HG02840 (cell line): ENCODE measurements around the gene PEF1.

Experiments used
- ATAC-seq: cut with Tn5 transposase; IDR thresholded peaks from one replicate; pipeline ENCODE4 v1.9.1; 2021; ENCODE audit warnings: mild to moderate bottlenecking, moderate library complexity, moderate number of reproducible peaks; ENCODE audit not compliant: unreplicated experiment, low FRiP score

PEF1 gene

DNA sequence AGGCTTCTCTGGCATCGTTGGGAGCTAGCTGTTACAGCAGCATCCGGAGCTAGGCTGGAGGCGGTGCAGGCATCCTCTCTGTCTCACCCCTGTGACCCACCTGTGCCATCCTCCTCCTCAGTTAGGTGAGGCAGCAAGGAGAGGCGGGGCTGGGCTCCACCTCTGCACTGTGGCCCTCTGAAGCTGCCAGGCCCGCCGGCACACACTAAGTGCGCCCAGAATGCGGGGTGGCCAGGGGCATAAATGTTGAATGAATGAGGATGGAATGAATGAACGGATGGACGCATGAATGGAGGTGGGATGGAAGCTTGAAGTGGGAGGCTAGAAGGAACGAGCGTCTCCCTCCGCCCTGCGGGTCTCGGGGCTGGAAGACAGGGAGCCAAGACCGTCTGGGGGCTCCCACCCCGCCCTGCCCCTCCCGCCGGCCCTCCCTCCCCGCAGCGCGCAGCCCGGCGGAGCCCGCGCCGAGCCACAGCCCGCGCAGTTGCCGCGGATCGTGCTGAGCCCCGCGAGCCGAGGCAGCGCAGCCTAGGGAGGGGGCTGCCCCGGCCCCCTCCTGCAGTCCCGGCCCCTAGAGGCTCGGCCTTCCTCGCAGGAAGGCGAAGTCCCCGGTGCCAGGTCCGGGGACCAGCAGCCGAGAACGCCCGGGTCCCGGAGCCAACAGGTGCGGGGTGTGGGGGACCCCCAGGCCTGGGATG lies 27.3 kb downstream of the PEF1 start, which contains the start of gene HCRTR1:
HCRTR1 (plus strand) TSS at position 472 of the 698 bp plus-strand sequence. CDS start 1,504 bp downstream, outside the sequence.
- ATAC-seq, result no peak

DNA sequence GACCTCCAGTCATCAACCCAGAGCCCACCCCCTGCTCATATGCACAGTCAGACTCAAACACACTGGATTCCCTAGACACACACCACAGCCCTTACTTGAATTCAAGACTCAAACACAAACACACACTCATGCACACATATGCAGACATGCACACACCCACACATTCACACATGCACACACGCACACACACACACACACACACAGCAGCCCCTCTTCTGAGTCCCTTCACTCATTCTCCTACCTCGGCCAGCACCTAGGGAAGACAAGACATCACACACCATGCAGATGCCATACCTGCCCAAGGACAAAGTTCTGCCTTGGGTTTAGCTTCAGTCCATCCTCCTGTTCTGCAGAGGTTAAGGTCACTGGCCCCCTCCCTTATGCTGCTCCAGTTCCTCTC lies 28.7 kb downstream of the PEF1 start:
- no peak for ATAC-seq

DNA sequence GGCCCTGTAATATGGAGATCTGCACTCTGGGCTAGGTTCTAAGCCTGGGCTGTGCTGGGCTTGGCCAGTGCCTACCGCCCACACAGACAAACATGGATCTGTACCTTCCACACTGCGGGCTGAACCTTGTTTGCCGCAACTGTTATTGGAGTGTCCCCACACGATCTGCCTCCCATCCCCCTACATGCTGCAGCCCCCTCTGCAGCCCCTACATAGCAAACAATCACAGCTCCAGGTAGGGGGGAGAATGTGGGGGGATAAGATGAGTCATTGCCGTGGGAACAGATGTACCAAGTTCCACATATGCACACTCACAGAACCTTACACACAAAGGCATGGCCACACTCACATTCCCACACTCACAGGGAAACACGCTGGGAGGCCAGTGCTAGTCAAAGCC lies 29.3 kb downstream of the PEF1 start:
- no peak for ATAC-seq

DNA sequence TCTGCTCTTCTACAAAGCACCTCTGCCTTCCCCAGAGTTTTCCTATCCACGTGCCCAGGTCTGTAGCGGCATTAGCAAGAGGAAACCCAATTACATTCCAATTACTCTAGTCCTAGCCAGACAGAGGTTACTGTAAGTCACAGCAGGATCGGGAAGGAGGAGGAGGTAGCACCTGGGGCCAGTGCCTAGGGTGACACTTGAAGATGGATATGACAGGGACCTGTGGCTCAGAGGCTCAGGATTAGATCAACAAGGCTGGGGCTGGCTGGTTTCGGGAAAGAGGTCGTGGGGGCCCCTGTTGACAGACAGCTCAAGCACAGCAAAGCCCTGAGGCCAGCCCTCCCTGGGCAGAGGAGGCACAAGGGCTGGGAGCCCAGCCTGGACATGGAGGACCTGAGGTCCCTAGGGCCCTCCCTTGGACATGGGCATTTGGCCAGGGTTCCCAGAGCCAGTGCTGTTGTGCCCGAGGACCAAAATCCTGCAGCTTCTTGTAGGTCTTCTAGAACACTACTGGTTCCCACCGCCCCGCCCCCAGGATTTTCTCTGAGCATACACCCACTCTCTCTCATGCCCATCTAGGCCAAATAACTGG lies 30.2 kb downstream of the PEF1 start:
- no peak for ATAC-seq

DNA sequence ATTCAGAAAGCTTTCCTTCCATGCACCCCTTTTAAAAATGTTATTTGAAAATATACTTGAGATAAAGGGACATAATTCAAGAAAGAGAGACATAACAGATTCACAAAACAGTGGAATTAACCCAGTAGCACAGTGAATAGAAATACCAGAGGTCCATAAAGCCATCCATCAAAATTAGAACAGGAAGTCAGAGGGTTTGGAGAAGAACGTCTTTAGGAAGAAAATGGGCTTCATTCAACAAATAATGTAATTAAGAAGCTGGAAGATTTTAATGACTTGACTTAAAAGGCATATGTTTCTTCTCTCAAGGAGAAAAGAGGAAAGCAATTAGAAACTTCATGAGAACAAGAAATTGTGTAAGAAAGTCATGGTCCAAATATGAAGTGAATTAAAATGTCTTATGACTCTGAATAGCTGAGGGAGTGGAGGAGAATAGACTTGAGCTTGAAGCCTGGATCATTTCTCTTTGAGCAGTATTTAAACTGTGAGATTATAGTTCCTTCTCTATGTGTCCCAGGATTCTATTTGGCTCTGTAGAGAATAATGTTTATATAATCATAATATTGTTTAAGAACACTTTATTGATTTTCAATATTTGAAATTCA lies 35.1 kb downstream of the PEF1 start:
- no peak for ATAC-seq

DNA sequence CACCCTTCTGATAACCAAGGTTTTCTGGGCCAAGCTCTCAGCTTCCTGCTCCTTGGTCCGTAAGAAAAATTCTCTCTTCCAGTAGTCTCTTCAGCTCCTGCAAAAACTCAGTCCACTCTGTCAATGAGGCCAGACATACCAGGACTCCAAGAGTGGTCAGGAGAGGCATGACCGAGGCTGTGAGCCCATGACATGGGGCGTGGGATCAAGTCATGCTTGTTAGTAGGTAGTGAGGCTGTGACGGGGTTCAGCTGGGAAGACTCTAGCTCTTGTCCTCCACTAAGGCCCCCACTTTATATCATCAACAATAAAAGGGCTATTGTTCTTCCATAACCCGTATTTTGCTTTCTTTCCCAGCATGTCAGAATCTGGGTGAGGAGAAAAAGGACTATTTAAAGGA lies 37.3 kb downstream of the PEF1 start:
- no peak for ATAC-seq

DNA sequence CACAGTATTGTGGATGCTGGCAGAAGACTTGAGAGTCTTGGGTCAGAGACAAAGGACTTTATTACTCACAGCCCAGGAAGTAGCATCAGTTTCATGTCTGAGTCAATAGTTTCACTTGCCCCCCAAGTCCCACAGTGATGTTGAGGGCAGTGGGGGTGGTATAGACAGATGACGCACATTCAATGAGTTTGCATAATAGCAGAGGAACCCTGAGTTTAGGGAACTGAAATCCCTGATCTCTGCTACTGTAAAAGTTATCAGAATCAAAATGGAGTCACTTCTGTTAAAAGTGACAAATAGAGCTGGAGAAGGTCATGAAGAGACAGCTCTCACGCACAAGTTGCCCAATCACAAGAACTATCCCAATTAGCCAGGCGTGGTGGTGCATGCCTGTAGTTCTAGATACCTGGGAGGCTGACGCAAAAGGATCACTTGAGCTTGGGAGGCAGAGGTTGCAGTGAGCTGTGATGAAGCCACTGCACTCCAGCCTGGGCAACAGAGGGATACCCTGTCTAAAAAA lies 38.7 kb downstream of the PEF1 start:
- peak; percentile 95 for ATAC-seq

DNA sequence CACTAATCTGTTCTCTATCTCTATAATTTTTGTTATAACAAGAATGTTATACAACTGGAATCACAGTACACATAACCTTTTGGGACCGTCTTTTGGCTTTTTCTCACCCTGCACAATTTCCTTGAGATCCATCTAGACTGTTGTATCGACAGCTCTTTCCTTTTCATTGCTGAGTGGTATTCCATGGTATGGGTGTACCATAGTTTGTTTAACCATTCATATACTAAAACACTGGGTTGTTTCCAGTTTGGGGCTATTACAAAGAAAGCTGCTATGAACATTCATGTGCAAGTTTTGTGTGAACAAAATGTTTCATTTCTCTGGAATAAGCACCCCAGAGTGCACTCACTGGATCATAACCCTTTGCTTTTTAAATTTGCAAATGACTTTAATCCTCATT lies 42.6 kb downstream of the PEF1 start:
- ATAC-seq, result no peak

DNA sequence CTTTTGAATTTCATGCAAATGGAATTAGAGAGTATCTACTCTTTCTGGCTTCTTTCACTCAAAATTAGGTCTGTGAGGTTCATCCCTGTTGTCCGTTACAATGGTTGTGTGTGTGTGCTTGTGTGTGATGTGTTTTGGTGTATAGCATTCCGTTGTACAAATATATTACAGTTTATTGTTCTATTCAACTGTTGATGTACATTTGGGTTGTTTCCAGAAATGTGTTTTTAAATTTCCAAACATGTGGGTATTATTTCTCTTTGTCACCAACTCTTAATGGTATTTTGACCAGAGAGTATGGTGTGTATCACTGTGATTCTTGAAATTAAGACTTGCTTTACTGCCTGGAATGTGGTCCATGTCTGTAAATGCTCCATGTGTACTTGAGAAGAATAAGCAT lies 44.0 kb downstream of the PEF1 start:
- ATAC-seq, result no peak

DNA sequence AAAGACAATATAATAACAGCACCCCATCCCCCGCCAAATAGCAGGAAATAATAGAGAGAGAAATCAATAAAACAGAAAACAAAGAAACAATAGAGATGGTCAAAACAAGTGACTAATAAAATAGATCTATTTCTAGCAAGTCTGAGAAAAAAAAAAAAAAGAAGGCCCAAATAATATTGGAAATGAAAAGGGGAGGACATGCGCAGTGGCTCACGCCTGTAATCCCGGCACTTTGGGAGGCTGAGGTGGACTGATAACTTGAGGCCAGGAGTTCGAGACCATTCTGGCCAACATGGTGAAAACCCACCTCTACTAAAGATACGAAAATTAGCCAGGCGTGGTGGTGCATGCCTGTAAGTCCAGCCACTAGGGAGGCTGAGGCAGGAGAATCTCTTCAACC lies 45.7 kb downstream of the PEF1 start:
- ATAC-seq, result no peak

DNA sequence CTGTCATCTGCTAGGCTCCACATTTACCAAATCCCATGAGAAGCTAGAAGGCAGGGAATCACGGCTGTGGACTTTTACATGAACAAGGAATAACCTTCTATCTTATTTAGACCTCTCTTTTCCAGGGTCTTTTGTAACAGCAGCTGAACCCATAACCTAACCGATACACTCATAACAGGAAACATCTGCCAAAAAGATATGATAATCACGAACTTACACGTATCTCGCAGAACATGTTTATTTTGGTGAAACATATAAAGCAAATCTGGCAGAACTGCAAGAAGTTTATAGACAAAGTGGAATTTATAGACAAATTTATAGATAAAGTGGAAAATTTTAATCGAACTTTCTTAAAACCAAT lies 48.0 kb downstream of the PEF1 start:
- ATAC-seq, result no peak

DNA sequence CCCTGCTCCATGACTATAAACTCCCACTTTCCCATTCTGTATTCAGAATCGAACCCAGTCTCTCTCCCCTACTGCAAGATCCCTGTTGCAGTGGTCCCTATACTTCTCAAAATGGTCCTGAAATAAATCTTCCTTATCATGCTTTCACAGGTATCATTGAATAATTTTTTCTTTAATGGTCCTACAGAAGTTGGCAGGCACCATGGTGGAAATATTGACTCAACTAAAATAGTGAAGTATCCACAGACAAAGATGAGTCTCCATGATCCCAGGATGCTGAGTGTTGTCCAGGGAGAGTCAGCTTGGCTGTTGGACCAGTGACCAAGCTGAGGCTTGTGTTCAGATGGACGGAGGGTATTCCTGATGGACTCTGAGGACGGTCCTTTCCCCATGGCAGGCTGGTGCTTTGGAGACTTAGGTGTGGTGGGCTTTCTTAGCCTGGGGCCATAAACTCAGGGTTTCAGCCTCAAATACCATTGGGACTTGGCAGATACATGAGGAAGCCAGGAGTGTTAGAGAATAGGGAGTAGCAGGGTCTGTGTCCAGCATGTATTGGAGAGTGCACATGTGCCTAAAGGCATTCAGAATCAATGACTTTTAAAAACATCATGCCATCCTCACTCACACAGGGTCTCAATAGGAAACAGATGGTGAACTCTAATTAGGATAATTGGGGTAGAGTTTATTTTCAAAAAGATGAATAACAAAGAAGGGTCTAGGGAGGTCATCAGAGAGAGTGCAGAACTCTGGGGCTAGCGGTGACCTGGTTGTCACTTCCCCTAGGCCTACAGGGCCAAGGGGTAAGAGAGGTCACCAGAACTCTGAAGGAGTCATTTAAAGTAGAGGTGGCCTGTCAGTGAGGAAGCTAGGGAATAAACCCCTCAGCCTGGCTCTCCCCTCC lies 48.6 kb downstream of the PEF1 start:
- no peak for ATAC-seq

DNA sequence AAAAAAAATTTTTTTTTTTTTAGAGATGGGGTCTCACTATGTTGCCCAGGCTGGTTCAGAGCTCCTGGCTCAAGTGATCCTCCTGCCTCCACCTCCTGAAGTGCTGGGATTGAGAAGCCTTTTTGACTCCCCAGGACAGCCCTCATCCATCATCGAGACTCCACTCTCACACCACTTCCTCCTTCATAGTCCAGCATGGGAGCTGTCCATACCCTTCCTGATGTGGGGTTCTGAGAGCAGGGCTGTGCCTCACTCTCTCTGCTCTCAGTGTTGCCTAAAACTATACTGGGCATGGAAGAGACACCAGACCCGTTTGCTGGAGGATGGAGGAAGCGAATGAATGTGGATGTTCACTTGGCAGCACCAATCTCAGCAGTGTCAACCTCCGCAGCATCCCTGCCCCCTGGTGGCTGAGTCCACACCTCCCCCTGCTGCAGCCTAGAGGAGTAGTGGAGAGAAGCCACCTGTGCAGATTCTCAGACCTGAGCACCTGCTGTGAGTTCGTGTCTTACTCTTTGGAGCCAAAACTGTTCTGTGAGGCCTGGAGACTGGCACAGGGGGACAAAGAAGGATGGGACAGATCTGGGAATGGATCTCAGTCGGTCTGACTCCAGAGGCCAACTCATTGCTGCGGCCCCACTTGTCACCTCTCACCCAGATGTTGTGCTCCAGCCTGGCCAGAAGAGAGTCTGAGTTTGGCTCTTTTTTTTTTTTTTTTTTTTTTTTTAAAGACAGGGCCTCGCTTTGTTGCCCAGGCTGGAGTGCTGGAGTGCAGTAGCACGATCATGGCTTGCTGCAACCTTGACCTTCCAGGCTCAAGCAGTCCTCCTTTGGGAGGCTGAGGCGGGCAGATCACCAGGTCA lies 50.7 kb downstream of the PEF1 start:
- no peak for ATAC-seq

DNA sequence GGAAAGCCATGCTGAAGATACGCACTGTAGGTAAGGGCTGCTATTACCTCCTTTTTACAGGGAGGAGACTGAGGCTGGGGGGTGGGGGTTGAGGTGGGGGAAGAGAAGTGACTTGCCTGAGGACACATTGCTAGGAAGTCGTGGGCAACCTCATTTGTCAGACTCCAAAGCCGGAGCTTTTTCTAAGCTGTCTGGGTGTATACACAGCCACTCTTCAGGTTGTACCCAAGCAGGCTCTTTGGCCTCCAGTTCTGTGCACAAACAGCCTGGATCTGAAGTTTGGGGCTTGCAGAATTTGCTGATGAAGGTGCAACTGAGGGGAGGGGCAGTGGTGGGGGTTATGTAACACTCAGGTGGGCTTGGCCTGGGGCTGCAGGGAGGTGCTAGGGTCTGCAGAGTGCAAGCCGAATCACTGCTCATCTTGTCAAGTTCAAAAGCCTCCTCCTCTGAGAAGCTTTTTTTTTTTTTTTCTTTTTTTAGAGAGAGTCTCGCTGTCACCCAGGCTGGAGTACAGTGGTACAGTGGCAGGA lies 51.5 kb downstream of the PEF1 start:
- no peak for ATAC-seq

DNA sequence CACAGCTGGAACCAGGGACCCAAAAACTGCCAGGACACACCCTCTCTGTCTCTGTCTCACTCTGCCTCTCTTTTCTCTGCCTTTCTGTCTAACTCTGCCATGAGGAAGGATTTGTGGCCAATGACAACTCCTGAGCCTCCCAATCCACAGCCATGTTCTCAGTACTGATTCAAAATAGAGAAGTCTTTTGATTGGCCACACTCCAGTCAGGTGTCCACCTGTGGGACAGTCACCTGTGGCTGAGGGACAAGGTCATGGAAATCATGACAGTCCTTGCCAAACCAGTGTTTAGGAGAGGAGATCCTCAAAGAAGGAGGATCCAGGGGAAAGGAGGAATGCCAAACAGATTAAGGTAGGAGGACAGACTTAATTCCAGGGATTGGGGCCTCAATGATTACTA lies 52.5 kb downstream of the PEF1 start:
- no peak for ATAC-seq

DNA sequence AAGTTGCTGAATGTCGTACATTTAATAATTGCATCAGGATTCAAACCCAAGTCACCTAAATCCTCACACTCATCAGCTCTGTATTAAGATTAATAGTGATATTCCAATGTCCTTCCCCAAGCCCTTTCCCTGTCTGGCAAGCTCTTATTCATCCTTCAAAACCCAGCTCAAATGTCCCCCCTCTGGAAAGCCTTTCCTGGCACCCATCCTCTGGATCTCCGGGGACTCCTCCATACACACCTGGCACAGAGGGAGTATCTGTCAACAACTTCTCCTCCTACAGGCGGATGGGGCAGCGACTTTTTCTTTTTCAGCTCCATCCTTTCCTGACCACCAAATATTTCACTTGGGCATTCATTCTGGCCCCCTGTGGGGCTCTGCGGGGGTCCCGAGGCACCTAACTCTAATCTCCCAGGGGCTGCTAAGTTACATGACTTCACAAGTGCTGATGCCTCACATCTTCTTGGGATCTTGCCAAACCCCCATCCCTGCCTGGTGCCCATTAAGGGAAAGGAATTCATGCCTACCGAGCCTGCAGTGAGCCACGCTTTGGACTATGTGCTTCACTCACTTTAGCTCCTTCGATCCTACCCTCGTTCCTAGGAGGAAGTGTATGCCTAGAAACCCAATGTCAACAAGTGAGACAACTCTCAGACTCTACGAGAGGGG lies 53.1 kb downstream of the PEF1 start:
- no peak for ATAC-seq

DNA sequence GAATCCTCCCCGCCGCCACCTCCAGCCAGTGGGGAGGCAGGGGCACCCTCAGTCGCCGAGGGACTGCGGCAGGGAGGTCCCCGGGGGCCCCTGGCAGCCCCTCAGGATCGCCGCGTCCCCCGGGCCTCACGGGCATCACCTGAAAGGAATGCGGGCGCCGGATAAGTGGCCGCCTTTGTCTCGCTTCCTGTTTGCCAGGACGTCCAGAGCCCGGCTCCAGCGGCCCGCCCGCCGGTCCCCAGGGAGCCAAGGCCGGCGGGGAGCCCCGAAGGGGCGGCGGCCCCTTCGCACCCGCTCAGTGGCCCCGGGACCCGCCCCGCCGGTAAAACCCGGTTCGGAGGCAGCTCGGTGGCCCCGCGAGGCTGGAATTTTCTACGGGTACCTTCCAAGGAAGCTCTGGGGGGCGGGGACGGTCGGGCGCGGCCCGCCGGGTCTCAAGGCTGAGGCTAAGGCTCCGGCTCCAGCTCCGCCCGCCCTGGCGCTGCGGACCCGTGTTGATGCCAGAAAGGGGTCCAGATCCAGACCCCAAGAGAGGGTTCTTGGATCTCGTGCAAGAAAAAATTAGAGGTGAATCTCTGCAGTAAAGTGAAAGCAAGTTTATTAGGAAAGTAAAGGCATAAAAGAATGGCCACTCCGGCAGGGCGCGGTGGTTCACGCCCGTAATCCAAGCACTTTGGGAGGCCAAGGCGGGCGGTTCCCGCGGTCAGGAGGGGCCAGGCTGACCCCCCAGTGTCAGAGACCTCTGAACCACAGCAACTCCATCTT lies 55.7 kb downstream of the PEF1 start:
- ATAC-seq, result no peak

DNA sequence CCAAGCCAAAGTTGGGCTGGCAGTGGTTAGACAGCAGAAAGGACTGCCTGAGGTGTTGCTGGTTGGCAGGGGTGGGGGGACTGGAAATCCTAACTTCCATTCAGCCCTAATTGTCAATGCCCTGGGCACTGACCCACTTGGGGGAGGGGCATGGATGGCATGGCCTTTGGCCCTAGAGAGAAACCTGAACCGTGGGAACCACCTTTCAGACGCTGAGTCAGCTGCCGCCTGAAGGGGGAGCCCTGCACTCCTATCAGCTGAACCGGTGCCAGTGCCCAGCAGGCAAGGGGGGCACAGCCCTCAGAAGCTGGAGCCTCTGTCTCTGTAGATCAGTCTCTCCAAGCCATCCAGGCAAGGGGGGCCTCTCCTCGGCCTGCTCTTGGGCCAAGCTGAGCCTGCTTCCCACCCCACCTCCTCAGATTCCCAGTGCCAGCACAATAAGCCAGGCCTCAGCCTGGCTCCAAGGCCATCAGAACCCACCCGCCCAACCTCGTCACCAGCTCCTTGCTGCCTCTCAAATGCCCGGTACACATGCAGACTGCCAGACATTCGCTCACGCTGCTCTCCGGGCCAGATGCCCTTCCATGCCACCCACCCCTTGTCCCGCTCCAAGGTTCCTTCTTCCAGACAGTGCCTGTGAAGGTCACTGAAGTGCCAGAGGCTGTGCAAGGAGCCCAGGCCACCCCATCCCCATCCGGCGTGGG lies 56.8 kb downstream of the PEF1 start:
- ATAC-seq, result no peak
